Neural cell (in vitro differentiated cells): ENCODE measurements around the gene LUC7L. TPM values are rescaled to one million over a fixed set of nuclear protein-coding genes. Genes with fewer than 3 reads are reported as not detected.
"Not testable (repeated sequence)": the region's sequence is repeated elsewhere in the genome, so short reads cannot be mapped to it uniquely, and the experiment has no call there.

Source experiments
- H2AFZ ChIP-seq: fragments of 200-600, 300-800 bp; sonication (generic), shearing (Covaris generic); 2 replicates; pipeline ENCODE4 v1.6.0; 2014; ENCODE audit warnings: low read depth, mild to moderate bottlenecking, antibody characterized with exemption, low read length, moderate library complexity
- H3F3A ChIP-seq: fragments of 200-600 bp; shearing (Covaris generic); 2 replicates; pipeline ENCODE4 v1.6.1; 2016; ENCODE audit warnings: mild to moderate bottlenecking, moderate library complexity, mixed read lengths, antibody characterized with exemption, low read length; ENCODE audit not compliant: insufficient read depth, poor library complexity, severe bottlenecking
- H3K27ac ChIP-seq: fragments of 200-600, 300-800 bp; sonication (generic), shearing (Covaris generic); 2 replicates; pipeline ENCODE4 v1.5.1; 2014; ENCODE audit warnings: mild to moderate bottlenecking, low read length, moderate library complexity
- H3K27me3 ChIP-seq: fragments of 300-800, 200-600 bp; sonication (generic), shearing (Covaris generic); 2 replicates; pipeline ENCODE4 v1.6.0; 2014; ENCODE audit warnings: mild to moderate bottlenecking, low read depth, low read length, moderate library complexity; ENCODE audit not compliant: insufficient read depth
- H3K36me3 ChIP-seq: fragments of 300-800, 200-600 bp; sonication (generic), shearing (Covaris generic); 2 replicates; pipeline ENCODE4 v1.5.1; 2014; ENCODE audit warnings: mild to moderate bottlenecking, antibody characterized with exemption, low read length, moderate library complexity; ENCODE audit not compliant: insufficient read depth
- H3K4me2 ChIP-seq: fragments of 300-800, 200-600 bp; sonication (generic), shearing (Covaris generic); 2 replicates; pipeline ENCODE4 v1.6.0; 2014; ENCODE audit warnings: mild to moderate bottlenecking, low read length
- H3K4me3 ChIP-seq: fragments of 300-800, 200-600 bp; sonication (generic), shearing (Covaris generic); 2 replicates; pipeline ENCODE4 v1.5.1; 2014; ENCODE audit warnings: mild to moderate bottlenecking, low read length, moderate library complexity
- H3K79me2 ChIP-seq: fragments of 200-600 bp; shearing (Covaris generic); replicated peaks from 2 replicates; pipeline ENCODE4 v1.6.0; 2014; ENCODE audit warnings: mild to moderate bottlenecking, low read length, moderate library complexity; ENCODE audit not compliant: insufficient read depth
- H3K9ac ChIP-seq: fragments of 300-800, 200-600 bp; sonication (generic), shearing (Covaris generic); 2 replicates; pipeline ENCODE4 v1.6.1; 2016; ENCODE audit warnings: mild to moderate bottlenecking, low read length, mixed read lengths
- H3K9me2 ChIP-seq: fragments of 200-600 bp; shearing (Covaris generic); 2 replicates; pipeline ENCODE4 v1.6.1; 2016; ENCODE audit warnings: mild to moderate bottlenecking, low read length, mixed read lengths; ENCODE audit not compliant: insufficient read depth
- H3K9me3 ChIP-seq: fragments of 200-600, 300-800 bp; sonication (generic), shearing (Covaris generic); 2 replicates; pipeline ENCODE4 v1.6.1; 2016; ENCODE audit warnings: mild to moderate bottlenecking, mixed run types, low read length, moderate library complexity, mixed read lengths
- H4K20me1 ChIP-seq: fragments of 200-600 bp; shearing (Covaris generic); 2 replicates; pipeline ENCODE4 v1.6.1; 2016; ENCODE audit warnings: mild to moderate bottlenecking, mixed run types; ENCODE audit not compliant: insufficient read depth
- EP300 ChIP-seq: fragments of 450-650 bp; conservative IDR thresholded peaks from 2 replicates; pipeline ENCODE4 v1.6.1; 2014; ENCODE audit warnings: antibody characterized with exemption, mild to moderate bottlenecking, moderate library complexity; ENCODE audit not compliant: poor library complexity, severe bottlenecking
- EZH2 ChIP-seq: fragments of 200-600, 300-800 bp; shearing (Covaris generic), sonication (generic); IDR thresholded peaks from 2 replicates; pipeline ENCODE4 v1.6.1; 2014; ENCODE audit warnings: antibody characterized with exemption, low read length, borderline replicate concordance, mild to moderate bottlenecking; ENCODE audit not compliant: insufficient read depth, poor library complexity, severe bottlenecking
- MXI1 ChIP-seq: fragments of 450-650 bp; conservative IDR thresholded peaks from 2 replicates; pipeline ENCODE4 v1.6.1; 2014; ENCODE audit warnings: antibody characterized with exemption, mild to moderate bottlenecking; ENCODE audit not compliant: poor library complexity, severe bottlenecking
- POLR2AphosphoS5 ChIP-seq: IDR thresholded peaks from 2 replicates; pipeline ENCODE4 v1.6.1; 2012
- RAD21 ChIP-seq: fragments of 450-650 bp; conservative IDR thresholded peaks from 2 replicates; pipeline ENCODE4 v1.6.1; 2014; ENCODE audit warnings: antibody characterized with exemption, mild to moderate bottlenecking, moderate library complexity
- REST ChIP-seq: IDR thresholded peaks from 2 replicates; pipeline ENCODE4 v1.6.1; 2012; ENCODE audit warnings: borderline replicate concordance
- SMC3 ChIP-seq: fragments of 450-650 bp; conservative IDR thresholded peaks from 2 replicates; pipeline ENCODE4 v1.6.1; 2014; ENCODE audit warnings: antibody characterized with exemption, mild to moderate bottlenecking, moderate library complexity; ENCODE audit not compliant: poor library complexity
- TAF1 ChIP-seq: IDR thresholded peaks from 2 replicates; pipeline ENCODE4 v1.6.1; 2012; ENCODE audit warnings: low read depth
- polyA plus RNA-seq: library from polyadenylated mRNA; depleted of rRNA; stranded (reverse); fragments of >200 nt; gene quantifications from 2 replicates; pipeline ENCODE4 v1.2.3, GENCODE V29; 2014

Gene LUC7L
- polyA plus RNA-seq, 1 donor from 2014 or later: 564 TPM

GRCh38 chr16:269061-269796 lies 40.0 kb upstream of the LUC7L start:
- Histone ChIP-seq H3K9me3 (no peaks in the 10 kb centered on the region), H4K20me1 (no peaks in the 10 kb centered on the region), H3K36me3 (no peaks in the 10 kb centered on the region), H3K27me3 (peaks cover 1% of the 10 kb centered on the region), H3F3A (no peaks in the 10 kb centered on the region), H3K9me2 (no peaks in the 10 kb centered on the region), H3K9ac (no peak overlapping the region), H3K27ac (no peak overlapping the region), H3K4me2 (no peak overlapping the region), H3K4me3 (no peak overlapping the region), H3K79me2 (no peaks in the 10 kb centered on the region), H2AFZ (no peak overlapping the region)
- TF ChIP-seq REST (no peak), MXI1 (no peak), TAF1 (no peak), POLR2AphosphoS5 (no peak), EP300 (no peak), EZH2 (no peak)

- TF ChIP-seq TAF1: no peak
- no peak for TF ChIP-seq EP300
- TF ChIP-seq RAD21: no peak
- TF ChIP-seq EZH2: no peak
- no peak for TF ChIP-seq POLR2AphosphoS5
- no peak for TF ChIP-seq SMC3
- no peak for TF ChIP-seq REST
- Histone ChIP-seq H3K4me3 (no peak overlapping the region), H3K36me3 (no peaks in the 10 kb centered on the region), H2AFZ (no peak overlapping the region), H3K9ac (no peak overlapping the region), H3F3A (no peaks in the 10 kb centered on the region), H4K20me1 (no peaks in the 10 kb centered on the region), H3K9me3 (no peaks in the 10 kb centered on the region), H3K4me2 (no peak overlapping the region), H3K27me3 (no peaks in the 10 kb centered on the region), H3K27ac (no peak overlapping the region), H3K79me2 (no peaks in the 10 kb centered on the region), H3K9me2 (no peaks in the 10 kb centered on the region)
These were observed 39.1 kb upstream of the LUC7L start for GRCh38 chr16:268141-269053.

GRCh38 chr16:267562-267961 lies 38.3 kb upstream of the LUC7L start:
- H3K9me3 ChIP-seq, H3K4me3 ChIP-seq, H2AFZ ChIP-seq, H3K79me2 ChIP-seq, H3K4me2 ChIP-seq, H3K9ac ChIP-seq, H3K27me3 ChIP-seq, H3K27ac ChIP-seq, H4K20me1 ChIP-seq, H3F3A ChIP-seq, H3K36me3 ChIP-seq, H3K9me2 ChIP-seq: not testable (repeated sequence)
